ENCODE results near the gene IGF2R. TPM values are rescaled to one million over a fixed set of nuclear protein-coding genes. Genes with fewer than 3 reads are reported as not detected.

The IGF2R gene, protein sequence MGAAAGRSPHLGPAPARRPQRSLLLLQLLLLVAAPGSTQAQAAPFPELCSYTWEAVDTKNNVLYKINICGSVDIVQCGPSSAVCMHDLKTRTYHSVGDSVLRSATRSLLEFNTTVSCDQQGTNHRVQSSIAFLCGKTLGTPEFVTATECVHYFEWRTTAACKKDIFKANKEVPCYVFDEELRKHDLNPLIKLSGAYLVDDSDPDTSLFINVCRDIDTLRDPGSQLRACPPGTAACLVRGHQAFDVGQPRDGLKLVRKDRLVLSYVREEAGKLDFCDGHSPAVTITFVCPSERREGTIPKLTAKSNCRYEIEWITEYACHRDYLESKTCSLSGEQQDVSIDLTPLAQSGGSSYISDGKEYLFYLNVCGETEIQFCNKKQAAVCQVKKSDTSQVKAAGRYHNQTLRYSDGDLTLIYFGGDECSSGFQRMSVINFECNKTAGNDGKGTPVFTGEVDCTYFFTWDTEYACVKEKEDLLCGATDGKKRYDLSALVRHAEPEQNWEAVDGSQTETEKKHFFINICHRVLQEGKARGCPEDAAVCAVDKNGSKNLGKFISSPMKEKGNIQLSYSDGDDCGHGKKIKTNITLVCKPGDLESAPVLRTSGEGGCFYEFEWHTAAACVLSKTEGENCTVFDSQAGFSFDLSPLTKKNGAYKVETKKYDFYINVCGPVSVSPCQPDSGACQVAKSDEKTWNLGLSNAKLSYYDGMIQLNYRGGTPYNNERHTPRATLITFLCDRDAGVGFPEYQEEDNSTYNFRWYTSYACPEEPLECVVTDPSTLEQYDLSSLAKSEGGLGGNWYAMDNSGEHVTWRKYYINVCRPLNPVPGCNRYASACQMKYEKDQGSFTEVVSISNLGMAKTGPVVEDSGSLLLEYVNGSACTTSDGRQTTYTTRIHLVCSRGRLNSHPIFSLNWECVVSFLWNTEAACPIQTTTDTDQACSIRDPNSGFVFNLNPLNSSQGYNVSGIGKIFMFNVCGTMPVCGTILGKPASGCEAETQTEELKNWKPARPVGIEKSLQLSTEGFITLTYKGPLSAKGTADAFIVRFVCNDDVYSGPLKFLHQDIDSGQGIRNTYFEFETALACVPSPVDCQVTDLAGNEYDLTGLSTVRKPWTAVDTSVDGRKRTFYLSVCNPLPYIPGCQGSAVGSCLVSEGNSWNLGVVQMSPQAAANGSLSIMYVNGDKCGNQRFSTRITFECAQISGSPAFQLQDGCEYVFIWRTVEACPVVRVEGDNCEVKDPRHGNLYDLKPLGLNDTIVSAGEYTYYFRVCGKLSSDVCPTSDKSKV (N-terminal part only)
- 64.4 and 81.3 TPM in 2 replicates for total RNA-seq

DNA sequence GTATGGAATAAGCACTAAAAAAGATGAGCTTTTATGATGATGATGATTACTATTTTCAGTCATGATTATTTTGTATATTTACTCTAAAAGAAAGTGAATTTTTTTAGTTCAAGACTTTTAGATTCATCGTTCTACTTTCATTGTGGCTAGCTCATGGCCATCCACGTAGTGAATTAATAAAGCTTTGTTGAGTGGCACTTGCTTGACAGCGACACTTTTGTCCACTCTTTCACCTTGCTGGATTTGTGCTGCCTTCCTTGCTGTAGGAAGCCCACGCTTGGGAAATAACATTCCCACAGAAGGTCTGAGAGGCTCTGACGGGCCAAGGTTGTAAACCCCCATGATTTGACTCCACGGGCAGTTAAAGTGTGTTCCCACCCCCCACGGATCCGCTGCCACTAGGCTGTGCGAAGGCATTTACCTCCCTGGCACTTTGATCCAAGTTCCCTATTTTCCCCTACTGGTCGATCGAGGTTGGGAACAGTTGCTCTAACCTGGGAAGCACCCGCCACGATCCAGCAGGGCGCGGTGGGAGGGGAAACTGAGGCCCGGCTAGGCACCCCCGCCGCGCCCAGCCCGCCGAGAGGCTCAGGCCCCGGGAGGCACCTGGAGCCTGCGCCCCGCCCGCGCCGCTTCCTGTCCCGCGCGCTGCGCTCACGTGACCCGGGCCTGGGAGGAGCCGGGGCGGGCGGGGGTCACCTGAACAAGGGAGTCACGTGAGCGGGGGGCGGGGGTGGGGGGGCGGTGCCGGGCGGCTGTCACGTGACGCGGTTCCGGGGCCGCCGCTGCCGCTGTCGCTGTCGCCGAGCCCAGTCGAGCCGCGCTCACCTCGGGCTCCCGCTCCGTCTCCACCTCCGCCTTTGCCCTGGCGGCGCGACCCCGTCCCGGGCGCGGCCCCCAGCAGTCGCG is at the start of gene IGF2R:
Gene IGF2R (plus strand): TSS at position 788 of the 909 bp plus-strand sequence. CDS start 165 bp downstream, outside the sequence.

GRCh38 chr6:160121558-160121957 is 152.7 kb downstream of the IGF2R start, which contains the start of gene SLC22A1:
TSS of gene SLC22A1 (plus strand) at chr6:160121815. CDS start at chr6:160121936, 121 bp downstream.

Other genes with a start within 250 kb of the IGF2R start
- 50.9 and 52.9 TPM in 2 replicates for gene WTAP, start 241.6 kb upstream of the IGF2R start, total RNA-seq
- gene ACAT2, start 207.0 kb upstream of the IGF2R start, total RNA-seq, result 36.9 and 55.0 TPM in 2 replicates
- 135 and 136 TPM in 2 replicates for gene TCP1, start 179.5 kb upstream of the IGF2R start, total RNA-seq
- gene MRPL18, start 178.6 kb upstream of the IGF2R start, total RNA-seq, result 67.7 and 82.9 TPM in 2 replicates
- gene PNLDC1, start 168.8 kb upstream of the IGF2R start, total RNA-seq, result 1.4 TPM in 1 of 2 replicates, not detected in the other
- under 0.01 TPM in 1 of 2 replicates, not detected in the other for gene MAS1, start 78.1 kb upstream of the IGF2R start, total RNA-seq
- not detected in 2 replicates for gene SLC22A1, start 152.7 kb downstream of the IGF2R start, total RNA-seq